H1 (cell line): ENCODE measurements around the gene SLC44A1. TPM values are rescaled to one million over a fixed set of nuclear protein-coding genes. Genes with fewer than 3 reads are reported as not detected.

Experiments
- CTCF ChIP-seq, 3 experiments: IDR thresholded peaks; 1 replicate in 2 of 3; 2 replicates in 1 of 3; pipeline versions ENCODE4 v1.5.1 to v1.6.1; 2011; ENCODE audit warnings: low read length in 3 of 3, mild to moderate bottlenecking in 3 of 3, inconsistent platforms in 2 of 3, low read depth in 1 of 3, moderate library complexity in 1 of 3; ENCODE audit not compliant: insufficient read depth in 1 of 3; ENCODE audit errors: control extremely low read depth in 1 of 3
- GTF2F1 ChIP-seq: IDR thresholded peaks from 2 replicates; pipeline ENCODE4 v1.6.1; 2012; ENCODE audit warnings: low read depth, low read length, improper control_type of control experiment, borderline replicate concordance
- POLR2AphosphoS5 ChIP-seq: IDR thresholded peaks from 2 replicates; pipeline ENCODE4 v1.6.1; 2011; ENCODE audit warnings: low read depth, low read length
- polyA plus RNA-seq, 7 experiments: library from polyadenylated mRNA; depleted of rRNA in 3 of 7; stranded (reverse) in 5 of 7; unstranded in 2 of 7; fragments of >200 nt in 5 of 7; fragments of 200-250 nt in 2 of 7; gene quantifications; 1 replicate in 5 of 7; 2 replicates in 1 of 7; 4 replicates in 1 of 7; pipeline versions ENCODE4 v1.2.1 to v1.2.3, GENCODE V29; 2011 to 2013; ENCODE audit warnings: missing spikeins in 2 of 7, mixed read lengths in 2 of 7
- total RNA-seq: library from RNA; stranded (reverse); fragmentation: NEBNext Ultra II Directional; extraction: Animal tissue kit (Norgen Biotek cat#: 25700); gene quantifications from 2 replicates; pipeline ENCODE4 v1.2.1, GENCODE V29; 2021

SLC44A1 gene
- total and polyA plus RNA-seq, 2 of the 8 experiments (the other 6 are each of a cell fraction or from before 2014, with no cell fraction given), result 30.5 to 71.2 TPM

GRCh38 chr9:105308461-105309341, 64.2 kb downstream of the SLC44A1 start (continued):
- TF ChIP-seq CTCF (IDR thresholded peaks at IDR 0.05; ENCODE audit: control extremely low read depth in 1 of 3, insufficient read depth in 1 of 3, low read depth in 1 of 3, low read length in 3 of 3), result no peak
- TF ChIP-seq POLR2AphosphoS5, result no peak
- no peak for TF ChIP-seq GTF2F1
